ENCODE measurements around the gene DNAJA4.

DNA sequence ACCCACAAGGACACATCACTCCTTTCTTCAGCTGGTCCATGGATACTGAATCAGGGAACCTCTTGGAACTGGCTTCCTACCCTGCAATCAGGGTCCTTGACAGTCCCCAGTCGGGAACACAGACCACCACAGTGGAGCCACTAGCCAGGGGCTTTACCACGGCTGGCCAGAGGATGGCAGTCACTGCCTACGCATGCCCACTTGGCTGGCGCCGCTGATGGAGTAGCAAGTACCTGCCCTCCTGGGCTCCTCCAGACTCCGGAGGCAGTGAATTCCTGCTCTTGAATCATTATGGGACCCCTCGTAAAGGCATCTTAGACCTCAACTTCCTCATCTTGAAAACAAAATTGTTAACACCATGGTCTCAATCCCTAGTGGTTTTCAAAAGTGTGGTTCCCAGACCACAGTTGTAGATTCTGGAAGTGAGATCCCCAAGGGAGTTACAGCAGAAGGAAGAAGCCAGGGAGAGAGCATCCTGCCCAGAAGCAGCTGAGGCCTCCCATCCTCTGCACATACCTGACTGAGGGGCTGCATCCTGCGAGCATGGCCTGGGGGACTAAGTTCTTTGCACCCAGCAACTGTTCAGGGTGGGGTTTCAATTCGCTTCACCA, 44.2 kb downstream of the DNAJA4 start:
- TF ChIP-seq POLR2A (IDR thresholded peaks at IDR 0.05), result no peak
- TF ChIP-seq, protein P1, sequence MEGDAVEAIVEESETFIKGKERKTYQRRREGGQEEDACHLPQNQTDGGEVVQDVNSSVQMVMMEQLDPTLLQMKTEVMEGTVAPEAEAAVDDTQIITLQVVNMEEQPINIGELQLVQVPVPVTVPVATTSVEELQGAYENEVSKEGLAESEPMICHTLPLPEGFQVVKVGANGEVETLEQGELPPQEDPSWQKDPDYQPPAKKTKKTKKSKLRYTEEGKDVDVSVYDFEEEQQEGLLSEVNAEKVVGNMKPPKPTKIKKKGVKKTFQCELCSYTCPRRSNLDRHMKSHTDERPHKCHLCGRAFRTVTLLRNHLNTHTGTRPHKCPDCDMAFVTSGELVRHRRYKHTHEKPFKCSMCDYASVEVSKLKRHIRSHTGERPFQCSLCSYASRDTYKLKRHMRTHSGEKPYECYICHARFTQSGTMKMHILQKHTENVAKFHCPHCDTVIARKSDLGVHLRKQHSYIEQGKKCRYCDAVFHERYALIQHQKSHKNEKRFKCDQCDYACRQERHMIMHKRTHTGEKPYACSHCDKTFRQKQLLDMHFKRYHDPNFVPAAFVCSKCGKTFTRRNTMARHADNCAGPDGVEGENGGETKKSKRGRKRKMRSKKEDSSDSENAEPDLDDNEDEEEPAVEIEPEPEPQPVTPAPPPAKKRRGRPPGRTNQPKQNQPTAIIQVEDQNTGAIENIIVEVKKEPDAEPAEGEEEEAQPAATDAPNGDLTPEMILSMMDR (IDR thresholded peaks at IDR 0.05), result peak; percentile 14 to 76 (median 44)

Data from vagina (tissue), 2 donors.